ENCODE results near the gene CTSA.
"Not testable (repeated sequence)": the region's sequence is repeated elsewhere in the genome, so short reads cannot be mapped to it uniquely, and the experiment has no call there.

Gene CTSA

GRCh38 chr20:45897289-45897688, 6.2 kb downstream of the CTSA start:
- no peak overlapping the region for H3K27ac ChIP-seq (ENCODE audit: low read depth, low read length)
- no peaks in the 10 kb centered on the region for H3K79me2 ChIP-seq (ENCODE audit: control insufficient read depth, insufficient read depth, low read length, unreplicated experiment)
- H3K4me3 ChIP-seq (ENCODE audit: low read depth, low read length), result no peak overlapping the region
- peaks cover 4% of the 10 kb centered on the region for H3K4me1 ChIP-seq (ENCODE audit: control insufficient read depth, insufficient read depth, low read length, unreplicated experiment)
- H2AFZ ChIP-seq (ENCODE audit: low read length, unreplicated experiment), result no peak overlapping the region
- H3K36me3 ChIP-seq (ENCODE audit: insufficient read depth, low read length), result peaks cover 6% of the 10 kb centered on the region; the same call in 1 of the 2 replicates
- no peaks in the 10 kb centered on the region for H3K27me3 ChIP-seq (ENCODE audit: insufficient read depth, low read length)

GRCh38 chr20:45897692-45898091, 6.6 kb downstream of the CTSA start:
- Histone ChIP-seq H3K36me3 (ENCODE audit: insufficient read depth, low read length) (peaks cover 6% of the 10 kb centered on the region; the same call in 1 of the 2 replicates), H3K27me3 (ENCODE audit: insufficient read depth, low read length) (no peaks in the 10 kb centered on the region), H3K79me2 (ENCODE audit: control insufficient read depth, insufficient read depth, low read length, unreplicated experiment) (no peaks in the 10 kb centered on the region), H3K4me1 (ENCODE audit: control insufficient read depth, insufficient read depth, low read length, unreplicated experiment) (peaks cover under 1% of the 10 kb centered on the region), H3K4me3 (ENCODE audit: low read depth, low read length) (no peak overlapping the region), H3K27ac (ENCODE audit: low read depth, low read length) (no peak overlapping the region), H2AFZ (ENCODE audit: low read length, unreplicated experiment) (no peak overlapping the region)

- no peak overlapping the region for H2AFZ ChIP-seq (ENCODE audit: low read length, unreplicated experiment)
- H3K36me3 ChIP-seq (ENCODE audit: insufficient read depth, low read length), result peaks cover 6% of the 10 kb centered on the region; the same call in 1 of the 2 replicates
- H3K79me2 ChIP-seq (ENCODE audit: control insufficient read depth, insufficient read depth, low read length, unreplicated experiment), result no peaks in the 10 kb centered on the region
- no peak overlapping the region for H3K4me3 ChIP-seq (ENCODE audit: low read depth, low read length)
- no peaks in the 10 kb centered on the region for H3K4me1 ChIP-seq (ENCODE audit: control insufficient read depth, insufficient read depth, low read length, unreplicated experiment)
- no peak overlapping the region for H3K27ac ChIP-seq (ENCODE audit: low read depth, low read length)
- H3K27me3 ChIP-seq (ENCODE audit: insufficient read depth, low read length), result no peaks in the 10 kb centered on the region
Measured at GRCh38 chr20:45898285-45898684, 7.2 kb downstream of the CTSA start.

GRCh38 chr20:45899046-45899835, 8.1 kb downstream of the CTSA start:
- Histone ChIP-seq H3K27ac (ENCODE audit: low read depth, low read length) (no peak overlapping the region), H2AFZ (ENCODE audit: low read length, unreplicated experiment) (no peak overlapping the region), H3K4me3 (ENCODE audit: low read depth, low read length) (no peak overlapping the region), H3K36me3 (ENCODE audit: insufficient read depth, low read length) (peaks cover 6% of the 10 kb centered on the region; the same call in 1 of the 2 replicates), H3K4me1 (ENCODE audit: control insufficient read depth, insufficient read depth, low read length, unreplicated experiment) (no peaks in the 10 kb centered on the region), H3K27me3 (ENCODE audit: insufficient read depth, low read length) (no peaks in the 10 kb centered on the region), H3K79me2 (ENCODE audit: control insufficient read depth, insufficient read depth, low read length, unreplicated experiment) (no peaks in the 10 kb centered on the region)

- H3K4me3 ChIP-seq (ENCODE audit: low read depth, low read length); H3K4me1 ChIP-seq (ENCODE audit: control insufficient read depth, insufficient read depth, low read length, unreplicated experiment); H3K27me3 ChIP-seq (ENCODE audit: insufficient read depth, low read length); H3K36me3 ChIP-seq (ENCODE audit: insufficient read depth, low read length); H3K27ac ChIP-seq (ENCODE audit: low read depth, low read length); H3K79me2 ChIP-seq (ENCODE audit: control insufficient read depth, insufficient read depth, low read length, unreplicated experiment); H2AFZ ChIP-seq (ENCODE audit: low read length, unreplicated experiment): not testable (repeated sequence)
Measured at GRCh38 chr20:45901332-45901731, 10.2 kb downstream of the CTSA start.

- no peak overlapping the region for H2AFZ ChIP-seq (ENCODE audit: low read length, unreplicated experiment)
- no peak overlapping the region for H3K27ac ChIP-seq (ENCODE audit: low read depth, low read length)
- no peaks in the 10 kb centered on the region; the same call in 1 of the 2 replicates for H3K36me3 ChIP-seq (ENCODE audit: insufficient read depth, low read length)
- H3K79me2 ChIP-seq (ENCODE audit: control insufficient read depth, insufficient read depth, low read length, unreplicated experiment), result no peaks in the 10 kb centered on the region
- H3K4me1 ChIP-seq (ENCODE audit: control insufficient read depth, insufficient read depth, low read length, unreplicated experiment), result peaks cover 7% of the 10 kb centered on the region
- no peak overlapping the region for H3K4me3 ChIP-seq (ENCODE audit: low read depth, low read length)
- no peaks in the 10 kb centered on the region for H3K27me3 ChIP-seq (ENCODE audit: insufficient read depth, low read length)
Measured at GRCh38 chr20:45902199-45902701, 11.1 kb downstream of the CTSA start.

- H3K36me3 ChIP-seq (ENCODE audit: insufficient read depth, low read length), result no peaks in the 10 kb centered on the region
- H3K4me1 ChIP-seq (ENCODE audit: control insufficient read depth, insufficient read depth, low read length, unreplicated experiment), result peaks cover 7% of the 10 kb centered on the region
- H3K27me3 ChIP-seq (ENCODE audit: insufficient read depth, low read length), result no peaks in the 10 kb centered on the region
- no peak overlapping the region for H3K4me3 ChIP-seq (ENCODE audit: low read depth, low read length)
- no peaks in the 10 kb centered on the region for H3K79me2 ChIP-seq (ENCODE audit: control insufficient read depth, insufficient read depth, low read length, unreplicated experiment)
- peak overlapping the region; percentile 18; the same call in 1 of the 2 replicates for H3K27ac ChIP-seq (ENCODE audit: low read depth, low read length)
- H2AFZ ChIP-seq (ENCODE audit: low read length, unreplicated experiment), result no peak overlapping the region
Measured at GRCh38 chr20:45904583-45905504, 13.7 kb downstream of the CTSA start.

GRCh38 chr20:45905505-45906079, 14.5 kb downstream of the CTSA start:
- H3K4me1 ChIP-seq (ENCODE audit: control insufficient read depth, insufficient read depth, low read length, unreplicated experiment), result peaks cover 7% of the 10 kb centered on the region
- H3K27me3 ChIP-seq (ENCODE audit: insufficient read depth, low read length), result no peaks in the 10 kb centered on the region
- H3K36me3 ChIP-seq (ENCODE audit: insufficient read depth, low read length), result no peaks in the 10 kb centered on the region
- H3K27ac ChIP-seq (ENCODE audit: low read depth, low read length), result peak overlapping the region; percentile 18; the same call in 1 of the 2 replicates
- H2AFZ ChIP-seq (ENCODE audit: low read length, unreplicated experiment), result no peak overlapping the region
- no peaks in the 10 kb centered on the region for H3K79me2 ChIP-seq (ENCODE audit: control insufficient read depth, insufficient read depth, low read length, unreplicated experiment)
- H3K4me3 ChIP-seq (ENCODE audit: low read depth, low read length), result no peak overlapping the region

- no peak overlapping the region for H2AFZ ChIP-seq (ENCODE audit: low read length, unreplicated experiment)
- no peaks in the 10 kb centered on the region for H3K27me3 ChIP-seq (ENCODE audit: insufficient read depth, low read length)
- H3K27ac ChIP-seq (ENCODE audit: low read depth, low read length), result no peak overlapping the region
- H3K4me1 ChIP-seq (ENCODE audit: control insufficient read depth, insufficient read depth, low read length, unreplicated experiment), result peaks cover 18% of the 10 kb centered on the region
- H3K4me3 ChIP-seq (ENCODE audit: low read depth, low read length), result no peak overlapping the region
- H3K79me2 ChIP-seq (ENCODE audit: control insufficient read depth, insufficient read depth, low read length, unreplicated experiment), result no peaks in the 10 kb centered on the region
- no peaks in the 10 kb centered on the region for H3K36me3 ChIP-seq (ENCODE audit: insufficient read depth, low read length)
Measured at GRCh38 chr20:45907219-45907948, 16.2 kb downstream of the CTSA start.

- no peaks in the 10 kb centered on the region for H3K36me3 ChIP-seq (ENCODE audit: insufficient read depth, low read length)
- no peak overlapping the region for H3K4me3 ChIP-seq (ENCODE audit: low read depth, low read length)
- H3K4me1 ChIP-seq (ENCODE audit: control insufficient read depth, insufficient read depth, low read length, unreplicated experiment), result peaks cover 20% of the 10 kb centered on the region
- H3K79me2 ChIP-seq (ENCODE audit: control insufficient read depth, insufficient read depth, low read length, unreplicated experiment), result no peaks in the 10 kb centered on the region
- H3K27me3 ChIP-seq (ENCODE audit: insufficient read depth, low read length), result no peaks in the 10 kb centered on the region
- H2AFZ ChIP-seq (ENCODE audit: low read length, unreplicated experiment), result no peak overlapping the region
- H3K27ac ChIP-seq (ENCODE audit: low read depth, low read length), result no peak overlapping the region
Measured at GRCh38 chr20:45908084-45908483, 16.9 kb downstream of the CTSA start.
